ENCODE measurements around the gene RNLS. TPM values are rescaled to one million over a fixed set of nuclear protein-coding genes. Genes with fewer than 3 reads are reported as not detected.

Gene RNLS
- total RNA-seq, 1 experiment from 2014 or later = not detected

GRCh38 chr10:88256886-88257285, 326.2 kb downstream of the RNLS start:
- peaks cover 8 to 21% of the 10 kb centered on the region in 2 experiments for H3K4me1 ChIP-seq (ENCODE audit: control insufficient read depth in 1 of 2, insufficient read depth in 2 of 2, low read length in 2 of 2)
- no peak overlapping the region for H2AFZ ChIP-seq (ENCODE audit: low read depth, low read length, poor library complexity, severe bottlenecking)
- intact Hi-C loops (cut with micrococcal nuclease) = no loop called here
- no peak overlapping the region for H3K4me3 ChIP-seq (replicated peaks in 1 of 2; ENCODE audit: low read depth in 1 of 2, low read length in 2 of 2)
- no TSS peak for BruUV-seq (replicated peaks)
- H3K9me3 ChIP-seq (ENCODE audit: control insufficient read depth in 1 of 2, insufficient read depth in 1 of 2, low read depth in 1 of 2, low read length in 2 of 2) = no peaks in the 10 kb centered on the region
- ATAC-seq = no peak
- no peaks in the 10 kb centered on the region for H3K9me2 ChIP-seq (ENCODE audit: insufficient read depth)
- TF ChIP-seq EGR1 (IDR thresholded peaks at IDR 0.05; ENCODE audit: low read depth) (no peak), ELF1 (IDR thresholded peaks at IDR 0.05; ENCODE audit: borderline replicate concordance, low read depth) (no peak), REST (IDR thresholded peaks at IDR 0.05; ENCODE audit: low read depth) (no peak), SP1 (IDR thresholded peaks at IDR 0.05; ENCODE audit: low read depth) (no peak), POLR2AphosphoS5 (IDR thresholded peaks at IDR 0.05; ENCODE audit: low read depth, low read length) (no peak), POLR2A (IDR thresholded peaks at IDR 0.05; ENCODE audit: borderline replicate concordance, extremely low read depth, insufficient read depth, insufficient read length) (no peak), FOSL1 (IDR thresholded peaks at IDR 0.05; ENCODE audit: low read depth) (no peak), CTCF (IDR thresholded peaks at IDR 0.05 in 2 of 3, conservative IDR thresholded peaks at IDR 0.05 in 1 of 3; ENCODE audit: borderline replicate concordance in 1 of 3, insufficient read depth in 1 of 3, low read depth in 2 of 3, low read length in 2 of 3) (no peak), SIN3A (IDR thresholded peaks at IDR 0.05; ENCODE audit: low read depth) (no peak), YY1 (IDR thresholded peaks at IDR 0.05; ENCODE audit: extremely low read depth, insufficient replicate concordance, low read depth, low read length) (no peak), RAD21 (IDR thresholded peaks at IDR 0.05; ENCODE audit: low read depth) (no peak), ZFX (IDR thresholded peaks at IDR 0.05) (no peak), CEBPB (IDR thresholded peaks at IDR 0.05; ENCODE audit: low read depth) (no peak), ZNF274 (IDR thresholded peaks at IDR 0.05; ENCODE audit: low read depth, low read length) (no peak)
- H3K9ac ChIP-seq (ENCODE audit: low read length) = no peak overlapping the region
- ChIA-PET RAD21 (ENCODE audit: low non-redundant PET in 1 of 2, low total read pairs in 2 of 2, uncharacterized antibody in 2 of 2, unreplicated experiment in 2 of 2) (no interaction called here), POLR2A (no interaction called here), CTCF (no interaction called here)
- no peaks in the 10 kb centered on the region for H3K36me3 ChIP-seq (ENCODE audit: control insufficient read depth in 1 of 2, insufficient read depth in 2 of 2, low read length in 2 of 2)
- H3K79me2 ChIP-seq (ENCODE audit: insufficient read depth, low read length) = no peaks in the 10 kb centered on the region
- H3K4me2 ChIP-seq (ENCODE audit: low read length) = no peak overlapping the region
- H3K27ac ChIP-seq (ENCODE audit: low read depth, low read length) = no peak overlapping the region
- H4K20me1 ChIP-seq (ENCODE audit: insufficient read depth) = no peaks in the 10 kb centered on the region
- DNase-seq (ENCODE audit: low read depth, low spot score) = no peak
- no peaks in the 10 kb centered on the region for H3K27me3 ChIP-seq (ENCODE audit: insufficient read depth, low read length)

Measured in HCT116 (cell line).